IMR-90 (cell line): ENCODE data around the gene SOX6. TPM values are rescaled to one million over a fixed set of nuclear protein-coding genes. Genes with fewer than 3 reads are reported as not detected.

Source experiments
- ATAC-seq: fragments of 200-7000 bp; cut with Tn5 transposase; 2 replicates; pipeline ENCODE4 v1.9.1; 2020; ENCODE audit warnings: low read depth, mild to moderate bottlenecking, moderate library complexity
- BruUV-seq: library from RNA; stranded (reverse); fragments of 400-500 nt; replicated peaks from 2 replicates; lab custom pipeline; 2021; lab: Mats Ljungman, UMichigan
- CTCF ChIA-PET: fragments of 300-600 bp; formaldehyde crosslinking; extraction: SDS; loops from one replicate; lab custom pipeline; 2021; ENCODE audit warnings: antibody characterized with exemption; lab: Yijun Ruan, JAX
- POLR2A ChIA-PET: fragments of 300-600 bp; sonication (Branson Sonifier 250); formaldehyde crosslinking; loops from one replicate; lab custom pipeline; 2022; ENCODE audit warnings: antibody characterized with exemption; ENCODE audit not compliant: unreplicated experiment; lab: Charles Lee
- DNase-seq: peaks from one replicate; pipeline ENCODE4 v3.0.0; 2013
- H2AFZ ChIP-seq: replicated peaks from 2 replicates; pipeline ENCODE3; 2013; ENCODE audit warnings: low read length, mild to moderate bottlenecking; ENCODE audit not compliant: poor library complexity
- H2AK5ac ChIP-seq: 2 replicates; pipeline ENCODE4 v1.6.1; 2013; ENCODE audit warnings: low read depth, low read length, inconsistent platforms
- H2AK9ac ChIP-seq: replicated peaks from 2 replicates; pipeline ENCODE3; 2013; ENCODE audit warnings: mild to moderate bottlenecking, low read depth, low read length, moderate library complexity; ENCODE audit not compliant: poor library complexity
- H2BK120ac ChIP-seq: 2 replicates; pipeline ENCODE4 v1.6.1; 2013; ENCODE audit warnings: low read depth, low read length, inconsistent platforms
- H2BK15ac ChIP-seq: 3 replicates; pipeline ENCODE4 v1.6.1; 2013; ENCODE audit warnings: low read depth, low read length, inconsistent platforms
- H2BK20ac ChIP-seq: 2 replicates; pipeline ENCODE4 v1.6.1; 2013; ENCODE audit warnings: low read depth, mild to moderate bottlenecking, inconsistent platforms, low read length, moderate library complexity
- H2BK5ac ChIP-seq: 2 replicates; pipeline ENCODE4 v1.6.1; 2013; ENCODE audit warnings: mild to moderate bottlenecking, low read depth, low read length, inconsistent platforms; ENCODE audit not compliant: poor library complexity, severe bottlenecking
- H3K14ac ChIP-seq: replicated peaks from 2 replicates; pipeline ENCODE4 v1.6.1; 2013; ENCODE audit warnings: low read depth, low read length, inconsistent platforms
- H3K18ac ChIP-seq: 2 replicates; pipeline ENCODE4 v1.6.1; 2013; ENCODE audit warnings: low read depth, low read length, control low read depth
- H3K23ac ChIP-seq: 2 replicates; pipeline ENCODE4 v1.6.1; 2013; ENCODE audit warnings: low read depth, low read length, inconsistent platforms
- H3K27ac ChIP-seq: 2 replicates; pipeline ENCODE4 v1.5.1; 2013; ENCODE audit warnings: mild to moderate bottlenecking, control low read depth, low read length; ENCODE audit not compliant: insufficient read depth
- H3K27me3 ChIP-seq: 2 replicates; pipeline ENCODE4 v1.6.1; 2013; ENCODE audit warnings: low read length; ENCODE audit not compliant: control insufficient read depth, insufficient read depth
- H3K36me3 ChIP-seq: 2 replicates; pipeline ENCODE4 v1.6.1; 2013; ENCODE audit warnings: low read length, mixed read lengths; ENCODE audit not compliant: control insufficient read depth, insufficient read depth
- H3K4ac ChIP-seq: 2 replicates; pipeline ENCODE4 v1.6.1; 2013; ENCODE audit warnings: low read depth, low read length, inconsistent platforms
- H3K4me1 ChIP-seq: 2 replicates; pipeline ENCODE4 v1.6.1; 2013; ENCODE audit warnings: low read length, mixed read lengths; ENCODE audit not compliant: control insufficient read depth, insufficient read depth
- H3K4me2 ChIP-seq: 2 replicates; pipeline ENCODE4 v1.6.1; 2013; ENCODE audit warnings: low read depth, mild to moderate bottlenecking, control low read depth, low read length, moderate library complexity
- H3K4me3 ChIP-seq: 2 replicates; pipeline ENCODE4 v1.5.1; 2013; ENCODE audit warnings: low read depth, mild to moderate bottlenecking, control low read depth, low read length, moderate library complexity; ENCODE audit not compliant: insufficient read depth
- H3K56ac ChIP-seq: 2 replicates; pipeline ENCODE4 v1.6.1; 2013; ENCODE audit warnings: low read length, inconsistent platforms; ENCODE audit not compliant: insufficient read depth; ENCODE audit errors: extremely low read depth
- H3K79me1 ChIP-seq, 2 experiments: 2 replicates each; pipeline ENCODE4 v1.6.1; 2013; ENCODE audit warnings: low read length in 2 of 2, inconsistent platforms in 1 of 2, low read depth in 1 of 2
- H3K9ac ChIP-seq: 2 replicates; pipeline ENCODE4 v1.6.1; 2013; ENCODE audit warnings: low read depth, low read length, control low read depth
- H3K9me1 ChIP-seq: 2 replicates; pipeline ENCODE4 v1.6.1; 2013; ENCODE audit warnings: low read length, inconsistent platforms; ENCODE audit not compliant: insufficient read depth
- H3K9me3 ChIP-seq: 2 replicates; pipeline ENCODE4 v1.6.1; 2013; ENCODE audit warnings: low read length; ENCODE audit not compliant: control insufficient read depth, insufficient read depth
- H4K20me1 ChIP-seq: 2 replicates; pipeline ENCODE4 v1.6.1; 2013; ENCODE audit warnings: low read length, inconsistent platforms; ENCODE audit not compliant: insufficient read depth
- H4K5ac ChIP-seq: 2 replicates; pipeline ENCODE4 v1.6.1; 2013; ENCODE audit warnings: mild to moderate bottlenecking, low read depth, low read length, control low read depth
- H4K8ac ChIP-seq, 2 experiments: 2 replicates each; pipeline ENCODE4 v1.6.1; 2013; ENCODE audit warnings: low read depth in 2 of 2, low read length in 2 of 2, control low read depth in 1 of 2, inconsistent platforms in 1 of 2
- H4K91ac ChIP-seq: 2 replicates; pipeline ENCODE4 v1.6.1; 2013; ENCODE audit warnings: low read depth, low read length, inconsistent platforms; ENCODE audit not compliant: insufficient read depth
- BHLHE40 ChIP-seq: fragments of 150-350 bp; IDR thresholded peaks from 2 replicates; pipeline ENCODE4 v1.6.1; 2016; ENCODE audit warnings: mild to moderate bottlenecking, low read depth, low read length
- CHD1 ChIP-seq: IDR thresholded peaks from 2 replicates; pipeline ENCODE4 v1.6.1; 2012; ENCODE audit warnings: low read depth, low read length, improper control_type of control experiment
- FOS ChIP-seq: fragments of 150-350 bp; IDR thresholded peaks from 2 replicates; pipeline ENCODE4 v1.6.1; 2016; ENCODE audit warnings: low read depth, low read length
- MAFK ChIP-seq: IDR thresholded peaks from 2 replicates; pipeline ENCODE4 v1.6.1; 2012; ENCODE audit warnings: low read depth, low read length, improper control_type of control experiment
- MAZ ChIP-seq: IDR thresholded peaks from 2 replicates; pipeline ENCODE4 v1.6.1; 2012; ENCODE audit warnings: low read depth, mild to moderate bottlenecking, low read length, improper control_type of control experiment, moderate library complexity, borderline replicate concordance
- MXI1 ChIP-seq: IDR thresholded peaks from 2 replicates; pipeline ENCODE4 v1.6.1; 2012; ENCODE audit warnings: low read depth, mild to moderate bottlenecking, low read length, moderate library complexity, borderline replicate concordance
- NFE2L2 ChIP-seq: fragments of 150-350 bp; IDR thresholded peaks from 2 replicates; pipeline ENCODE4 v1.6.1; 2016; ENCODE audit warnings: low read depth, mild to moderate bottlenecking, low read length
- POLR2A ChIP-seq: IDR thresholded peaks from 2 replicates; pipeline ENCODE4 v1.6.1; 2012; ENCODE audit warnings: mild to moderate bottlenecking, low read depth, low read length
- RAD21 ChIP-seq: IDR thresholded peaks from 2 replicates; pipeline ENCODE4 v1.6.1; 2012; ENCODE audit warnings: low read length, improper control_type of control experiment
- RCOR1 ChIP-seq: IDR thresholded peaks from 2 replicates; pipeline ENCODE4 v1.6.1; 2012; ENCODE audit warnings: mild to moderate bottlenecking, low read length, improper control_type of control experiment; ENCODE audit not compliant: insufficient replicate concordance
- RFX5 ChIP-seq: IDR thresholded peaks from 2 replicates; pipeline ENCODE4 v1.8.0; 2012; ENCODE audit warnings: low read depth, mild to moderate bottlenecking, low read length, moderate library complexity
- SMC3 ChIP-seq: fragments of 150-350 bp; IDR thresholded peaks from 2 replicates; pipeline ENCODE4 v1.6.1; 2016; ENCODE audit warnings: low read depth, mild to moderate bottlenecking, antibody characterized with exemption, low read length, moderate library complexity
- WGBS, 2 experiments: methylation state at CpG; one replicate each; pipeline versions ENCODE4 v1.1.5 to v1.1.7; 2013; ENCODE audit warnings: missing lambda C conversion rate in 2 of 2; ENCODE audit not compliant: insufficient read length in 1 of 2; ENCODE audit errors: extremely low coverage in 2 of 2; 5-methylcytosine and 5-hydroxymethylcytosine counted together
- dilution Hi-C: fragments of 300-500 bp; cut with HindIII; formaldehyde crosslinking; loops from one replicate; pipeline ENCODE4 v1.14.3; 2018; ENCODE audit warnings: low sequenced_read_pairs; ENCODE audit not compliant: unreplicated experiment
- in situ Hi-C: fragments of 300-500 bp; cut with MboI; formaldehyde crosslinking; loops from 3 replicates; pipeline ENCODE4 v1.14.3; 2019; ENCODE audit warnings: low sequenced_read_pairs, inconsistent platforms, mixed read lengths
- intact Hi-C: fragments of 100-400 bp; cut with micrococcal nuclease; formaldehyde crosslinking; loops from 2 replicates; pipeline ENCODE4 v1.10.0; 2022
- polyA plus RNA-seq, 3 experiments: library from polyadenylated mRNA; depleted of rRNA; stranded (reverse); fragments of >200 nt; gene quantifications; 2 replicates each; pipeline ENCODE4 v1.2.3, GENCODE V29; 2012; ENCODE audit warnings: low replicate concordance in 1 of 3
- total RNA-seq: library from RNA; depleted of rRNA; stranded (reverse); fragments of >200 nt; gene quantifications from 2 replicates; pipeline ENCODE4 v1.2.3, GENCODE V29; 2012
- TF ChIP-seq, protein P1 (sequence below): fragments of 150-350 bp; IDR thresholded peaks from 2 replicates; pipeline ENCODE4 v1.6.1; 2016; ENCODE audit warnings: low read depth, mild to moderate bottlenecking, low read length, moderate library complexity, borderline replicate concordance
- TF ChIP-seq, protein P2 (sequence below): conservative IDR thresholded peaks from 2 replicates; pipeline ENCODE4 v1.5.1; 2012; ENCODE audit warnings: mild to moderate bottlenecking, low read depth, low read length, improper control_type of control experiment

SOX6 gene
- total and polyA plus RNA-seq, 2 of the 4 experiments (the other 2 are of a cell fraction) = 1.7 to 7.7 TPM

- TF ChIP-seq RAD21 = no peak
- TF ChIP-seq MXI1 = no peak
- no peak for TF ChIP-seq RCOR1
These were observed at the start of gene SOX6 (continued) for GRCh38 chr11:16356057-16356760.

- in situ Hi-C loops = no loop called here
- no peak for TF ChIP-seq MAZ
- TF ChIP-seq MXI1 = no peak
- no peak for TF ChIP-seq MAFK
- TF ChIP-seq SMC3 = no peak
- TF ChIP-seq, protein P1, sequence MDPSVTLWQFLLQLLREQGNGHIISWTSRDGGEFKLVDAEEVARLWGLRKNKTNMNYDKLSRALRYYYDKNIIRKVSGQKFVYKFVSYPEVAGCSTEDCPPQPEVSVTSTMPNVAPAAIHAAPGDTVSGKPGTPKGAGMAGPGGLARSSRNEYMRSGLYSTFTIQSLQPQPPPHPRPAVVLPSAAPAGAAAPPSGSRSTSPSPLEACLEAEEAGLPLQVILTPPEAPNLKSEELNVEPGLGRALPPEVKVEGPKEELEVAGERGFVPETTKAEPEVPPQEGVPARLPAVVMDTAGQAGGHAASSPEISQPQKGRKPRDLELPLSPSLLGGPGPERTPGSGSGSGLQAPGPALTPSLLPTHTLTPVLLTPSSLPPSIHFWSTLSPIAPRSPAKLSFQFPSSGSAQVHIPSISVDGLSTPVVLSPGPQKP = no peak
- TF ChIP-seq RFX5 = no peak
- no peak for TF ChIP-seq CHD1
- TF ChIP-seq BHLHE40 = no peak
- TF ChIP-seq RCOR1 = no peak
- TF ChIP-seq RAD21 = no peak
- no peak for TF ChIP-seq NFE2L2
- no peak for TF ChIP-seq POLR2A
- TF ChIP-seq, protein P2, sequence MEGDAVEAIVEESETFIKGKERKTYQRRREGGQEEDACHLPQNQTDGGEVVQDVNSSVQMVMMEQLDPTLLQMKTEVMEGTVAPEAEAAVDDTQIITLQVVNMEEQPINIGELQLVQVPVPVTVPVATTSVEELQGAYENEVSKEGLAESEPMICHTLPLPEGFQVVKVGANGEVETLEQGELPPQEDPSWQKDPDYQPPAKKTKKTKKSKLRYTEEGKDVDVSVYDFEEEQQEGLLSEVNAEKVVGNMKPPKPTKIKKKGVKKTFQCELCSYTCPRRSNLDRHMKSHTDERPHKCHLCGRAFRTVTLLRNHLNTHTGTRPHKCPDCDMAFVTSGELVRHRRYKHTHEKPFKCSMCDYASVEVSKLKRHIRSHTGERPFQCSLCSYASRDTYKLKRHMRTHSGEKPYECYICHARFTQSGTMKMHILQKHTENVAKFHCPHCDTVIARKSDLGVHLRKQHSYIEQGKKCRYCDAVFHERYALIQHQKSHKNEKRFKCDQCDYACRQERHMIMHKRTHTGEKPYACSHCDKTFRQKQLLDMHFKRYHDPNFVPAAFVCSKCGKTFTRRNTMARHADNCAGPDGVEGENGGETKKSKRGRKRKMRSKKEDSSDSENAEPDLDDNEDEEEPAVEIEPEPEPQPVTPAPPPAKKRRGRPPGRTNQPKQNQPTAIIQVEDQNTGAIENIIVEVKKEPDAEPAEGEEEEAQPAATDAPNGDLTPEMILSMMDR = no peak
- TF ChIP-seq FOS = no peak
These were observed 48.5 kb upstream of the SOX6 start for GRCh38 chr11:16404781-16405285.

More at GRCh38 chr11:16404781-16405285, 48.5 kb upstream of the SOX6 start:
- Histone ChIP-seq H4K91ac (no peak overlapping the region), H3K4me1 (no peaks in the 10 kb centered on the region), H2BK20ac (no peak overlapping the region), H3K18ac (no peak overlapping the region), H2BK120ac (no peak overlapping the region), H2BK15ac (no peak overlapping the region), H3K14ac (no peak overlapping the region), H3K4me3 (no peak overlapping the region), H3K56ac (no peak overlapping the region), H4K20me1 (no peaks in the 10 kb centered on the region), H3K27me3 (no peaks in the 10 kb centered on the region), H2AK9ac (no peak overlapping the region), H2BK5ac (no peak overlapping the region), H3K79me1 (no peaks in the 10 kb centered on the region; a peak in 1 of 4 replicates), H3K4me2 (no peak overlapping the region), H2AK5ac (no peak overlapping the region), H3K9me3 (no peaks in the 10 kb centered on the region), H2AFZ (no peak overlapping the region), H3K23ac (no peak overlapping the region), H3K36me3 (no peaks in the 10 kb centered on the region), H3K27ac (no peak overlapping the region), H3K4ac (no peak overlapping the region), H4K8ac (no peak overlapping the region), H4K5ac (no peak overlapping the region), H3K9me1 (no peaks in the 10 kb centered on the region), H3K9ac (no peak overlapping the region)
- ChIA-PET POLR2A (no interaction called here), CTCF (interaction anchor here (0.9 to 1.5 kb wide), 2 partner anchors 12 to 33 kb away, joined by 3 read pairs; no protein-coding TSS in a partner anchor)
- intact Hi-C loops = no loop called here
- dilution Hi-C loops = no loop called here
- WGBS, 2 experiments = no CpG with 5 or more reads among the region's 4 CpGs
- BruUV-seq = no TSS peak
- ATAC-seq = no peak
- no peak for DNase-seq
